Stimulated activated CD8-positive, alpha-beta memory T cell treated with anti-CD3 and anti-CD28 coated beads, Interleukin-7, amount 100 ng/mL, for 4 hours (primary cell): ENCODE measurements around the gene GRK6.

ENCODE experiments used
- DNase-seq, 2 donors: peaks; one replicate each; pipeline ENCODE4 v3.0.0-alpha.2; 2020; ENCODE audit warnings: low read depth in 2 of 2

GRK6 gene

GRCh38 chr5:177453852-177454396 lies 27.4 kb downstream of the GRK6 start:
- DNase-seq: no peak

- peak; percentile 83 to 91 for DNase-seq
Observed at GRCh38 chr5:177454397-177455035, 28.0 kb downstream of the GRK6 start.

- peak; percentile 85 to 89 for DNase-seq
Observed at GRCh38 chr5:177455036-177455660, 28.7 kb downstream of the GRK6 start.

DNA sequence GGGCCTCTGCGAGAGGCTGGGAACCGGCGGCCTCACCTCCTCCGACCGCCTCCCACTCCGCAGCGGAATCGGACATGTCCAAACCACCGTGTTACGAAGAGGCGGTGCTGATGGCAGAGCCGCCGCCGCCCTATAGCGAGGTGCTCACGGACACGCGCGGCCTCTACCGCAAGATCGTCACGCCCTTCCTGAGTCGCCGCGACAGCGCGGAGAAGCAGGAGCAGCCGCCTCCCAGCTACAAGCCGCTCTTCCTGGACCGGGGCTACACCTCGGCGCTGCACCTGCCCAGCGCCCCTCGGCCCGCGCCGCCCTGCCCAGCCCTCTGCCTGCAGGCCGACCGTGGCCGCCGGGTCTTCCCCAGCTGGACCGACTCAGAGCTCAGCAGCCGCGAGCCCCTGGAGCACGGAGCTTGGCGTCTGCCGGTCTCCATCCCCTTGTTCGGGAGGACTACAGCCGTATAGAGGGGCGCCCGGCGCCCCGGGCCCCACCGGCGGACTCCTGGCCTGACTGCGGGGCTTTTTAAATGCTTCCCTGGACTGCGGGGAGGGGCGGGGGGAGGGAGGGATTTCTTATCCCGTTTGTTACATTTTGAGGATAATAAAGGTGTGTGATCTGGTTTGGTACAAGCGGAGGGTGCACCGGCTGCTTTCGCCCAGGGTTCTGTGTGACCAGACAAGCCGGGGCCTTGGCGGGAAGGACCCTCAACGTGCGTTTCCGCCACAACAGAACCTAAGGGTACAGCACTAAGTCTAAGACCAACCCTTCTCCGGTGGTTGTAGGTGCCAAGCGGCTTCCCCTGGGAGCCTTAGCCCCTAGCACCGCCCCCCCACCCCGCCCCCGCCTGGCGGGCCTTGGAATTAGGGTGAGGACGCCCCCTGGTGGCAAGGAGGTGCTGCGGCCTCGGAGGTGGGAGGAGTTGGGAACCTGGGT lies 29.4 kb downstream of the GRK6 start:
- peak; percentile 86 to 87 for DNase-seq

- no peak for DNase-seq
Observed at GRCh38 chr5:177456591-177456964, 30.1 kb downstream of the GRK6 start.

GRCh38 chr5:177456976-177457851 lies 30.7 kb downstream of the GRK6 start:
- DNase-seq: no peak

- DNase-seq: no peak
Observed at GRCh38 chr5:177457852-177458681, 31.6 kb downstream of the GRK6 start.

DNA sequence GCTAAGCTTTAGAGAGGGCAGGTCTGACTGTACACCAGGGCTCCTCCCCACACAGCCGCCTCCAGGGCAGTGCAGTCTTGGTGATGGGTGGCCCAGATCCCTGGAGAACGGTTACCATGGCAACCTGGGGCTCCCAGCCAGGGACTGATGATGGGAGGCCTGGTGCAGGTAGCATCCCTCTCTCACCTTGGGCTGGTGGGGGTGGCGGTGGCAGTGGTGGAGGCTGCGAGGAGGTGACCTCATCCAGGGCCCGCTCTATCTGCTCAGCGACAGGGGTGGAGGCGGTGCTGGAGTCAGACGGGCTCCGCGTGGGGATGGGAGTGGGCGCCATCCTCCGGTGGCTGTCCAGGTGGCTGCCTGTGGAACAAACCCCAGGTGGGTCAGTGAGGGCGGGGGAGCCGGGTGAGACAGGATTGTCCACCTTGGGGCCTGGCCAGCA lies 32.5 kb downstream of the GRK6 start:
- DNase-seq: no peak

GRCh38 chr5:177459357-177459756 lies 32.9 kb downstream of the GRK6 start:
- no peak for DNase-seq

- no peak for DNase-seq
Observed at GRCh38 chr5:177459819-177460628, 33.5 kb downstream of the GRK6 start.

- no peak for DNase-seq
Observed at GRCh38 chr5:177462021-177462670, 35.7 kb downstream of the GRK6 start.

GRCh38 chr5:177465044-177465443 lies 38.6 kb downstream of the GRK6 start:
- DNase-seq: no peak

DNA sequence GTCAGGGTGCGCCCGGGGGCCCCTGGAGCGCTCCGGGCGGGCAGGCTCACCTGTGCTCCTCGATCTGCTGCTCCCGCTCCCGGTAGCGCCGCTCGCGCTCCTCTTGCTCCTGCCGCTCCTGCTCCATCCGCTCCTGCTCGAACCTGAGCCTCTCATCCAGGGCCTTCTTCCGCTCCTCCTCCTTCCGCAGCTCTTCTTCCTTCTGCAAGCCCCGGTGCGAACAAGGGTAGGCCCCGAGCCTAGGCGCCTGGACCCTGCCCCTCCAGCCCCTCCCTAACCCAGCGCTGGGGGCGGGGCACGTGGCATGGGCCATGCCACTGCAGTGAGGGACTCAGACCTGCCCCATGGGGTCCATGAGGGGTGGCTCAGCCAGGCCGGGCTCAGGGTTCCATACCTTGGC lies 40.4 kb downstream of the GRK6 start:
- DNase-seq: no peak

DNA sequence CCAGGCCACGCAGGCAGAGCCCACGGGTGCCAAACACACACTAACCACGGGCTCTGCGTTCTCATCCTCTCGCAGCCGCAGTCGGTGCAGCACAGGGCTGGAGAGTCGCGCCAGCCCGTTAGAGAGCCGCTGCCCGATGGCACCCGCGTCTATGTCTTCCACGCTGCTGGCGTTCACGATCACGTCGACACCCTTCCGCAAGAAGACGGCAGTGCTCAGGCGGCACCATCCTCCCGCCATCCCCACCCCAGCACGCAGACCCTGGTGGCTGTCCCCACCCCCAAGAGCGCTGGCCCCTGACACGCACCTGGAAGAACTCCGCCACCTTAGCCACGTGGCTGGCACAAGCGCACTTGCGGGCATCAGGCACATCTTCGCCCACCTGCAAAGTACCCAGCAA lies 41.0 kb downstream of the GRK6 start:
- DNase-seq: no peak

GRCh38 chr5:177468329-177468684 lies 41.8 kb downstream of the GRK6 start:
- no peak for DNase-seq

DNA sequence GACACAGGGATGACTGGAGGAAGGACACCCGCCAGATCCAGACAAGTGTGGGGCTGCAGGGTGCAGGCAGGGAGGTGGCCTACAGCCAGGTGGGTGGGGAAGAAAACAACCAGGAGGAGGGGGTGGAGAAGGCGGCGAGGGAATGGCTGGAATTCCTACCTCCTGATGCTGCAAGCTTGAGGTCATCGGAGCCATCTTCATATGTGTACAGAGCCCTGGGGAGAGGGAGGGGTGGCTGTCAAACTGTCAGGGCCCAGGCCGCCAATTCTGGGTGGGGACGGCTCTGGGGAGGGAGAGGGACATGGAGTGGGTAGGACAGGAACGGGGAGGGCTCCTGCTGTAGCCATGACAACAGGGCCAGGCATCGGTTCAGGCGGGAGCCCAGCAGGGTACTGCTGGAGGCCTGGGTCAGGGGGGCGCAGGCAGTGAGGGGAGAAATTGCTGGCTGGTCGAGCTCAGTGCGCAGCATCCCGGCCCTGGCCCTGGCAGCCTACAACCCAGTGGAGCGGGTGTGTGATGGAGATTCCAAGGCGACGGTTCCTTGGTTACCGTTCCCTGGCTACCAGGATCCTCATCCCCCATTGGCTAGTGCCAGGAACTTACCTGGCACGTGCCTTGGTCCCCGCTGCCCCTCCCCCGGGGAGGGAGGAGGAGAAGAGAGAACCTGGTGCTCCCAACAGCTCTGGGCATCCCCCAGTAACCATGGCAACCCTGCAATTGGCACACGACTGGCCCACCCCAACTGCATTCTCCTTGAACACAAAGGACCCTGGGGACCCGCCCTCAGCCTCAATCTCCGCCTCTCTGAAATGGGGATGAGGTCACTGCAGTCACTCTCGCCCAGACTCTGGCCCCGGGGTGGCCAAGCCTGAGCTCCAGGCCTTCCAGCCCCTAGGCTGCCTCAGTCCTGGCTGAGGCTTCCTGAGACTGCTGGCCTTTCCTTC lies 42.5 kb downstream of the GRK6 start:
- no peak for DNase-seq

DNA sequence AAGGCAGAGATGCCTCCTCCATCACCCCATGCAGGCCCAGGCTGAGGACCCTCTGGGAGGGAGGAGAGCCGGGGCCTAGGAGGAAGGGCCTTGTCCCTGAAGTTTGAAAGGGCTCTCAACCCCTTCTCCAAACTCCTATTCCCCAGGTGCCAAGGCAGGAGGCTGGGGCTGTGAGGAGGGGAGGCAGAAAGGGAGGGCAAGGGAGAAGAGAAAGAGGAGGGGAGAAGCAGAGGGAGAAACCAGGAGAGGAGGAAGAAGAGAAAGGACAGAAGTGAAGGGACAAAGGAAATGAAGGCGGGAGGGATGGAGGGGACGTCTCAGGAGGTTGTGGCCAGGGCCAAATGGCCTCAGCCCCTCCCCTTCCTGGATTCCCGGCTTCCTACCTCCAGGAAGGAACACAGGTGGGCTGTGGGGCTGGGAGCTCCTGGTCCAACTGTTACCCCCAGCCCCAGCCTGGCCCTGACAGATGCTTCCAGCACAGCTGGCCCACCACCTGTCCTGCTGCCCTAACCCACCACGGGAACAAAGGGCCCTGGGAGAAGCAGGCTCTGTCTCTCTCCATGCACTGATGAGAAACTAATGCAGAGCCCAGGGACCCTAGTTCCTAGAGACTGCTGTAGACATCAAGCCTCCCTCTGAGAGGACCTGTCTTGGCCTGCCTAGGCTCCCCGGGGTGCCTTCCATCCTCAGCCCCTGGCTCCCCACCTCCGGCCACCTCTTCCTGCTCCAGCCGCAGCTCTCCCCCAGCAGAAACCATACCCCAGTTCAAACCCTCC lies 43.5 kb downstream of the GRK6 start:
- no peak for DNase-seq
